Activated naive CD4-positive, alpha-beta T cell treated with anti-CD3 and anti-CD28 coated beads, Interleukin-2, amount 50 U/mL, for 72 hours (primary cell): ENCODE measurements around the gene PRR23B. TPM values are rescaled to one million over a fixed set of nuclear protein-coding genes. Genes with fewer than 3 reads are reported as not detected.
"Not testable (repeated sequence)": the region's sequence is repeated elsewhere in the genome, so short reads cannot be mapped to it uniquely, and the experiment has no call there.

Source experiments
- ATAC-seq, 2 donors: fragments of 150-1000 bp; cut with Tn5 transposase; 2 replicates each; pipeline ENCODE4 v1.10.0; 2021; ENCODE audit warnings: mild to moderate bottlenecking in 2 of 2, moderate library complexity in 2 of 2
- DNase-seq, 2 donors: peaks; one replicate each; pipeline ENCODE4 v3.0.0; 2021 to 2022; ENCODE audit warnings: low spot score in 2 of 2
- H3K27ac Mint-ChIP-seq, 2 donors: one replicate each; pipeline ENCODE4 v1.8.0; 2022; ENCODE audit warnings: mild to moderate bottlenecking in 2 of 2, mixed read lengths in 2 of 2
- H3K36me3 Mint-ChIP-seq, 2 donors: one replicate each; pipeline ENCODE4 v1.8.0; 2022; ENCODE audit warnings: mixed read lengths in 2 of 2
- H3K9me3 Mint-ChIP-seq, 2 donors: one replicate each; pipeline ENCODE4 v1.8.0; 2022; ENCODE audit warnings: mixed read lengths in 2 of 2
- total RNA-seq, 2 donors: library from RNA; stranded (reverse); gene quantifications; one replicate each; pipeline ENCODE4 v1.2.3, GENCODE V29; 2022

PRR23B gene
- total RNA-seq = not detected

- no peak within 1 kb of the TSS for H3K27ac Mint-ChIP-seq
- H3K36me3 Mint-ChIP-seq = peaks cover 6 to 9% of the 10 kb centered on the region in 2 donors
- DNase-seq (no peak), ATAC-seq (no peak)
- H3K9me3 Mint-ChIP-seq = peaks cover 0 to 7% of the 10 kb centered on the region in 2 donors
Measured at GRCh38 chr3:139020868-139021234, at the start of gene PRR23B. PRR23B (minus strand) TSS chr3:139020926; CDS start chr3:139020661, 265 bp downstream.

- H3K36me3 Mint-ChIP-seq = no peaks in the 10 kb centered on the region
- DNase-seq (no peak), ATAC-seq (no peak)
- H3K9me3 Mint-ChIP-seq = peaks cover 0 to 4% of the 10 kb centered on the region in 2 donors
- H3K27ac Mint-ChIP-seq = no peak overlapping the region
Measured at GRCh38 chr3:139062918-139063317, 42.2 kb upstream of the PRR23B start.

- Mint-ChIP-seq H3K36me3 (peaks cover 6% of the 10 kb centered on the region in 2 donors), H3K27ac (no peak overlapping the region), H3K9me3 (peaks cover 14 to 16% of the 10 kb centered on the region in 2 donors)
- ATAC-seq = no peak
- no peak for DNase-seq
Measured at GRCh38 chr3:139052802-139053600, 32.3 kb upstream of the PRR23B start.

- no peak for ATAC-seq
- no peak for DNase-seq
- H3K36me3 Mint-ChIP-seq = peaks cover 9 to 12% of the 10 kb centered on the region in 2 donors
- H3K27ac Mint-ChIP-seq = no peak within 1 kb of the TSS
- H3K9me3 Mint-ChIP-seq = peaks cover 3 to 4% of the 10 kb centered on the region in 2 donors
Measured at GRCh38 chr3:139044366-139045210, 23.9 kb upstream of the PRR23B start, which contains the start of gene PRR23C. PRR23C (minus strand) TSS chr3:139044892; CDS start chr3:139044620, 272 bp downstream.

GRCh38 chr3:139043554-139044365 is 23.0 kb upstream of the PRR23B start:
- DNase-seq (no peak), ATAC-seq (no peak)
- peaks cover 3 to 4% of the 10 kb centered on the region in 2 donors for H3K9me3 Mint-ChIP-seq
- H3K36me3 Mint-ChIP-seq = peaks cover 9 to 12% of the 10 kb centered on the region in 2 donors
- no peak overlapping the region for H3K27ac Mint-ChIP-seq

- ATAC-seq = no peak
- no peaks in the 10 kb centered on the region for H3K36me3 Mint-ChIP-seq
- no peak for DNase-seq
- H3K9me3 Mint-ChIP-seq = peaks cover 0 to 4% of the 10 kb centered on the region in 2 donors
- no peak overlapping the region for H3K27ac Mint-ChIP-seq
Measured at GRCh38 chr3:139037478-139037877, 16.8 kb upstream of the PRR23B start.

- H3K9me3 Mint-ChIP-seq = peaks cover 0 to 16% of the 10 kb centered on the region in 2 donors
- no peak overlapping the region for H3K27ac Mint-ChIP-seq
- no peak for ATAC-seq
- DNase-seq = no peak
- peaks cover 0 to 13% of the 10 kb centered on the region in 2 donors for H3K36me3 Mint-ChIP-seq
Measured at GRCh38 chr3:139032326-139033002, 11.7 kb upstream of the PRR23B start.

GRCh38 chr3:139030576-139030975 is 9.8 kb upstream of the PRR23B start:
- ATAC-seq, H3K27ac Mint-ChIP-seq, DNase-seq: not testable (repeated sequence)
- H3K9me3 Mint-ChIP-seq = peaks cover 0 to 16% of the 10 kb centered on the region in 2 donors
- peaks cover 0 to 13% of the 10 kb centered on the region in 2 donors for H3K36me3 Mint-ChIP-seq

- ATAC-seq (no peak), DNase-seq (no peak)
- H3K36me3 Mint-ChIP-seq = peaks cover under 1 to 6% of the 10 kb centered on the region in 2 donors
Measured at GRCh38 chr3:139024968-139025367, 4.2 kb upstream of the PRR23B start.

GRCh38 chr3:139020036-139020867 is 474 bp downstream of the PRR23B start:
- Mint-ChIP-seq H3K36me3 (peaks cover 6 to 9% of the 10 kb centered on the region in 2 donors), H3K27ac (no peak overlapping the region), H3K9me3 (peaks cover 0 to 7% of the 10 kb centered on the region in 2 donors)
- no peak for DNase-seq
- no peak for ATAC-seq

More at GRCh38 chr3:139024968-139025367, 4.2 kb upstream of the PRR23B start:
- peaks cover 0 to 6% of the 10 kb centered on the region in 2 donors for H3K9me3 Mint-ChIP-seq
- H3K27ac Mint-ChIP-seq = no peak overlapping the region

GRCh38 chr3:139016430-139017048 is 4.2 kb downstream of the PRR23B start:
- DNase-seq (no peak), ATAC-seq (no peak)
- Mint-ChIP-seq H3K27ac (no peak overlapping the region), H3K9me3 (peaks cover 7 to 16% of the 10 kb centered on the region in 2 donors), H3K36me3 (peaks cover 6 to 9% of the 10 kb centered on the region in 2 donors)

- no peak for DNase-seq
- ATAC-seq = no peak
- H3K9me3 Mint-ChIP-seq = peaks cover 11 to 16% of the 10 kb centered on the region in 2 donors
- H3K27ac Mint-ChIP-seq = no peak within 1 kb of the TSS
- H3K36me3 Mint-ChIP-seq = peaks cover 5 to 10% of the 10 kb centered on the region in 2 donors
Measured at GRCh38 chr3:139006051-139006716, 14.5 kb downstream of the PRR23B start, which contains the start of gene PRR23A. PRR23A (minus strand) TSS chr3:139006268; CDS start chr3:139006268, 0 bp downstream.

- Mint-ChIP-seq H3K27ac (no peak overlapping the region), H3K36me3 (peaks cover 9 to 14% of the 10 kb centered on the region in 2 donors), H3K9me3 (peaks cover 16 to 21% of the 10 kb centered on the region in 2 donors)
- DNase-seq = no peak
- no peak for ATAC-seq
Measured at GRCh38 chr3:139005356-139005993, 15.3 kb downstream of the PRR23B start.

GRCh38 chr3:138995706-138996105 is 25.0 kb downstream of the PRR23B start:
- no peak overlapping the region for H3K27ac Mint-ChIP-seq
- no peaks in the 10 kb centered on the region for H3K36me3 Mint-ChIP-seq
- DNase-seq (no peak), ATAC-seq (no peak)
- H3K9me3 Mint-ChIP-seq = peaks cover 0 to 6% of the 10 kb centered on the region in 2 donors
